HepG2 (cell line): ENCODE data around the gene S100A12.

Source experiments
- AFF4 ChIP-seq: sonication (generic); formaldehyde crosslinking; IDR thresholded peaks from 2 replicates; pipeline ENCODE4 v1.4.0; 2020; ENCODE audit warnings: missing genetic modification reagents
- CHD2 ChIP-seq: IDR thresholded peaks from 2 replicates; pipeline ENCODE4 v1.6.1; 2011; ENCODE audit warnings: low read depth, low read length, improper control_type of control experiment
- CTCF ChIP-seq: sonication (generic); formaldehyde crosslinking; IDR thresholded peaks from 2 replicates; pipeline ENCODE4 v1.5.0; 2020; ENCODE audit warnings: mild to moderate bottlenecking, missing genetic modification reagents, moderate library complexity
- NR2F2 ChIP-seq: IDR thresholded peaks from 2 replicates; pipeline ENCODE4 v1.6.1; 2012; ENCODE audit warnings: low read depth, inconsistent platforms, borderline replicate concordance
- RAD21 ChIP-seq: fragments of 450-650 bp; formaldehyde crosslinking; IDR thresholded peaks from 2 replicates; pipeline ENCODE4 v1.5.0; 2020; ENCODE audit warnings: mild to moderate bottlenecking
- TP53 ChIP-seq: sonication (generic); formaldehyde crosslinking; conservative IDR thresholded peaks from 2 replicates; pipeline ENCODE4 v1.4.0; 2020; ENCODE audit warnings: missing genetic modification reagents
- ZFP37 ChIP-seq: sonication (generic); formaldehyde crosslinking; IDR thresholded peaks from 2 replicates; pipeline ENCODE4 v1.4.0; 2020; ENCODE audit warnings: missing genetic modification reagents, borderline replicate concordance
- ZNF354B ChIP-seq: sonication (generic); formaldehyde crosslinking; IDR thresholded peaks from 2 replicates; pipeline ENCODE4 v1.8.0; 2022; ENCODE audit warnings: mild to moderate bottlenecking, missing genetic modification reagents

- TF ChIP-seq NR2F2 (no peak), TP53 (no peak), CHD2 (no peak), ZNF354B (CRISPR knock-in tag) (no peak), AFF4 (CRISPR knock-in tag) (no peak), CTCF (no peak), RAD21 (CRISPR knock-in tag) (no peak), ZFP37 (CRISPR knock-in tag) (no peak)
Observed at GRCh38 chr1:153347856-153348255, 27.6 kb downstream of the S100A12 start.
